Measurements from ENCODE around the gene DOLPP1. TPM values are rescaled to one million over a fixed set of nuclear protein-coding genes. Genes with fewer than 3 reads are reported as not detected.

DOLPP1 gene
- total RNA-seq, 2 donors from 2014 or later = 13.5 to 24.1 TPM

DNA sequence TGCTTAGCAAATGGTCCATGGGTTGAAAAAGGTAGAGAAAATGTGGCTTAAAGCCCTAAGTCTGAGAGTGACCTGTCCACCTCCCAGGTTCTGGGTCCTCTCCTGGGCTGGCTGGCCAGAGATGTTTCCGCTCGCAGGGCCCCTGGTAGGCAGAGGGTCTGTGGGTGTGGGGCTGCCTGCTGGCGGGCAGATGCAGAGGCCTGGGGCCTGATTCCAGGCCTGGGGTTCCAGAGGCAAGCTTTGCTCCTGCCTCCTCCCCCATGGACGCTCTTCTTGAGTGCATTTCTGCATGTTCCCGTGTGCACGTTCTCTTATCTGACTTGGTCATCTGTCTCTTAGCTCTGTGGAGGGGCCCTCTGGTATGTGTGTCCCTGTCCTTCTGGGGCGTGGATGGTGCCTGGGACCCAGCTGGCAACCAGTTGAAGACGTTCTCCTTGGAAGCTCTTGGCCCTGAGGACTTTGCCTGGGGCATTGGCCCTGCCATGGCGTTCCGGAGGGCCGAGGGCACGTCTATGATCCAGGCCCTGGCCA lies 40.7 kb upstream of the DOLPP1 start:
- peaks cover 11% of the 10 kb centered on the region for H3K4me1 ChIP-seq (replicated peaks)
- H3K9me3 ChIP-seq = no peaks in the 10 kb centered on the region
- H3K36me3 ChIP-seq = peaks cover 9 to 10% of the 10 kb centered on the region in 2 donors
- TF ChIP-seq POLR2A (IDR thresholded peaks at IDR 0.05) (no peak), POLR2AphosphoS5 (IDR thresholded peaks at IDR 0.05) (no peak)
- TF ChIP-seq, protein P1, sequence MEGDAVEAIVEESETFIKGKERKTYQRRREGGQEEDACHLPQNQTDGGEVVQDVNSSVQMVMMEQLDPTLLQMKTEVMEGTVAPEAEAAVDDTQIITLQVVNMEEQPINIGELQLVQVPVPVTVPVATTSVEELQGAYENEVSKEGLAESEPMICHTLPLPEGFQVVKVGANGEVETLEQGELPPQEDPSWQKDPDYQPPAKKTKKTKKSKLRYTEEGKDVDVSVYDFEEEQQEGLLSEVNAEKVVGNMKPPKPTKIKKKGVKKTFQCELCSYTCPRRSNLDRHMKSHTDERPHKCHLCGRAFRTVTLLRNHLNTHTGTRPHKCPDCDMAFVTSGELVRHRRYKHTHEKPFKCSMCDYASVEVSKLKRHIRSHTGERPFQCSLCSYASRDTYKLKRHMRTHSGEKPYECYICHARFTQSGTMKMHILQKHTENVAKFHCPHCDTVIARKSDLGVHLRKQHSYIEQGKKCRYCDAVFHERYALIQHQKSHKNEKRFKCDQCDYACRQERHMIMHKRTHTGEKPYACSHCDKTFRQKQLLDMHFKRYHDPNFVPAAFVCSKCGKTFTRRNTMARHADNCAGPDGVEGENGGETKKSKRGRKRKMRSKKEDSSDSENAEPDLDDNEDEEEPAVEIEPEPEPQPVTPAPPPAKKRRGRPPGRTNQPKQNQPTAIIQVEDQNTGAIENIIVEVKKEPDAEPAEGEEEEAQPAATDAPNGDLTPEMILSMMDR (IDR thresholded peaks at IDR 0.05) = no peak
- no peak for DNase-seq (ENCODE audit: low spot score)
- H3K4me3 ChIP-seq = no peak overlapping the region
- H3K27ac ChIP-seq = no peak overlapping the region
- no peaks in the 10 kb centered on the region for H3K27me3 ChIP-seq (replicated peaks; ENCODE audit: insufficient read depth)
- 78% methylated on average over 12 of the region's 12 CpGs for WGBS
- intact Hi-C loops (cut with DNase I) = no loop called here

DNA sequence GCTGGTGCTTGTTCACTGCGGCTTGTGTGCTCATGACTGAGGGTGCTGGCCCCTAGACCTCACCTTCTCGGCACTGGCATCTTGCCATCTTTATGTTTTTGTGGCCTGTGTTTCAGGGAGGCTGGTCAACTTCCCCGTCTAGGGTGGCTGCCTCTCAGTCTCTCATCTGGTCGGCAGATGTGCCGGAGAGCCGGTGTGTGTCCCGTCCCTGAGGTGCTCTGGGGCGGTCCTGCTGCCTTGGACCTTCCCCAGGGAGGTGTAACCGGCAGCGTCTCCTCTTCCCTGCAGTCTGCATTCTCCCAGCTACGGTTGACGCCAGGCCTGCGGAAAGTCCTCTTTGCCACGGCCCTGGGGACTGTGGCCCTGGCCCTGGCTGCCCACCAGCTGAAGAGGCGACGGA lies 38.9 kb upstream of the DOLPP1 start:
- Histone ChIP-seq H3K27ac (no peak overlapping the region), H3K36me3 (peaks cover 9 to 10% of the 10 kb centered on the region in 2 donors), H3K27me3 (replicated peaks; ENCODE audit: insufficient read depth) (no peaks in the 10 kb centered on the region), H3K4me3 (no peak overlapping the region), H3K4me1 (replicated peaks) (peaks cover 11% of the 10 kb centered on the region), H3K9me3 (no peaks in the 10 kb centered on the region)
- no peak for DNase-seq (ENCODE audit: low spot score)
- no peak for TF ChIP-seq POLR2AphosphoS5 (IDR thresholded peaks at IDR 0.05)
- TF ChIP-seq POLR2A (IDR thresholded peaks at IDR 0.05) = no peak
- TF ChIP-seq, protein P1 (IDR thresholded peaks at IDR 0.05) = no peak
- 92% methylated on average over 16 of the region's 16 CpGs for WGBS
- intact Hi-C loops (cut with DNase I) = no loop called here

DNA sequence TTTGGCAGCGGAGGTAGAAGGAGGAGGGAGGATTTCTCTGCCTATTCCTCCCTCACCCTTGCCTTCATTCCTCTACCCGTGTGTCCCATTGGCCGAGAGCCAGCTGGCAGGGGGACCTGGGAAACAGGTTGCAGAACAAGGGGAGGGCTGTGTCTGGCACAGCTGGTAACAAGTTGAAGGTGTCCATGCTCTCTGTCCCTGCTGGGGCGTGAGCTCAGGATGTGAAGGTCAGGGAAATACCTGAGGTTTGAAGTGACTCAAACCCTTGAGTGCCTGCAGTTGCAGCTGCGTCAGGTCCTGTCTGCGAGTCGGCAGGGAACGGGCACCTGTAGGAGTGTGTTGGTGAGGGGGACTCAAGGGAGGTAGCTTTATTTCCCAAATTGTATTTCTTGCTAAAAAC lies 28.3 kb upstream of the DOLPP1 start:
- Histone ChIP-seq H3K36me3 (peaks cover 5 to 20% of the 10 kb centered on the region in 2 donors), H3K9me3 (no peaks in the 10 kb centered on the region), H3K27ac (peak overlapping the region in 1 of 2 donors; percentile 62), H3K4me3 (no peak overlapping the region), H3K27me3 (replicated peaks; ENCODE audit: insufficient read depth) (no peaks in the 10 kb centered on the region), H3K4me1 (replicated peaks) (no peaks in the 10 kb centered on the region)
- DNase-seq (ENCODE audit: low spot score) = peak; percentile 93
- intact Hi-C loops (cut with DNase I) = no loop called here
- WGBS = 39% methylated on average over 8 of the region's 8 CpGs
- TF ChIP-seq, protein P1 (IDR thresholded peaks at IDR 0.05) = no peak
- TF ChIP-seq POLR2AphosphoS5 (IDR thresholded peaks at IDR 0.05) = peak; percentile 90

DNA sequence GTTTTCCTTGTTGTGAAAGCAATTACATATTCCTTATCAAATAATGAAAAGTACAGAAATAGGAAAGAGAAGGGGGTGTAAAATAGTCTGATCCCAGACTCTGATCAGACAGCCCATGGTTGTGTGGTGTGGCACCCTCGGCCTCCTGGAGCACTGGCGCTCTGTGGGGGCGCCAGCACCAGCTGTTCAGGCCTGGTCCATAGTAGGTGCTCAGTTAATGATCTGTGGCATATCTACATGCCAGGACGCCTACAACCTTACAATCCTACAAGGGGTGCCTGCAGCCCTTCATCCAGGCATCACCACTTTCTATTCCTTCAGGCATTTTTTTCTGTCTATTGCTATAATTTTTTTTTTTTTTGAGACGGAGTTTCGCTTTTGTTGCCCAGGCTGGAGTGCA lies 27.9 kb upstream of the DOLPP1 start:
- WGBS = 87% methylated on average over 6 of the region's 6 CpGs
- no peaks in the 10 kb centered on the region for H3K27me3 ChIP-seq (replicated peaks; ENCODE audit: insufficient read depth)
- no peaks in the 10 kb centered on the region for H3K9me3 ChIP-seq
- no peak for DNase-seq (ENCODE audit: low spot score)
- H3K4me3 ChIP-seq = no peak overlapping the region
- H3K36me3 ChIP-seq = peaks cover 5 to 17% of the 10 kb centered on the region in 2 donors
- intact Hi-C loops (cut with DNase I) = no loop called here
- TF ChIP-seq POLR2A (IDR thresholded peaks at IDR 0.05) = no peak
- no peak for TF ChIP-seq POLR2AphosphoS5 (IDR thresholded peaks at IDR 0.05)
- TF ChIP-seq, protein P1 (IDR thresholded peaks at IDR 0.05) = no peak
- H3K4me1 ChIP-seq (replicated peaks) = no peaks in the 10 kb centered on the region
- no peak overlapping the region for H3K27ac ChIP-seq

DNA sequence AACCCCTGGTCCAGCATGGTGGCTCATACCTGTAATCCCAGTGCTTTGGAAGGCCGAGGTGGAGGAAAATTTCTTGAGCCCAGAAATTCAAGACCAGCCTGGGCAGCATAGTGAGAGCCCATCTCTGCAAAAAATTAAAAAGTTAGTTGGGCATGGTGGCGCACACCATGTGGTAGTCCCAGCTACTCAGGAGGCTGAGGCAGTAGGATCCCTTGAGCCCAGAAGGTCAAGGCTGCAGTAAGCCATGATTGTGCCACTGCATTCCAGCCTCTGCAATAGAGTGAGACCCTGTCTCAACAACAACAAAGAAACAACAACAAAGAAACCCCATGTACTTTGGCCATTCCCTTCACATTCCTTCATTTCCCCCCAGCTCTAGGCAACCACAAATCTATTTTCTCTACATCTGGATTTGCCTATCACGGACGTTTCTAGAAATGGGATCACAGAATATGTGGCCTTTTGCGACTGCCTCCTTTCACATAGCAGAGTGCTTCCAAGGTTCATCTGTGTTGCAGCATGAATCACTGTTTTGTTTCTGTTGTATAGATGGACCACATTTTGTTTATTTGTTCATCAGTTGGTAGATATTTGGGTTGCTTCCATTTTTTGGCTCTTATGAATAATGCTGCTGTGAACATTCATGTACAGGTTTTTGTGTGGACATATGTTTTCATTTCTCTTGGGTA lies 26.6 kb upstream of the DOLPP1 start:
- intact Hi-C loops (cut with DNase I) = no loop called here
- DNase-seq (ENCODE audit: low spot score) = no peak
- no peaks in the 10 kb centered on the region for H3K27me3 ChIP-seq (replicated peaks; ENCODE audit: insufficient read depth)
- no peaks in the 10 kb centered on the region for H3K9me3 ChIP-seq
- no peak overlapping the region for H3K27ac ChIP-seq
- no peaks in the 10 kb centered on the region for H3K4me1 ChIP-seq (replicated peaks)
- 93% methylated on average over 5 of the region's 5 CpGs for WGBS
- TF ChIP-seq POLR2AphosphoS5 (IDR thresholded peaks at IDR 0.05) (no peak), POLR2A (IDR thresholded peaks at IDR 0.05) (no peak)
- TF ChIP-seq, protein P1 (IDR thresholded peaks at IDR 0.05) = no peak
- no peak overlapping the region for H3K4me3 ChIP-seq
- H3K36me3 ChIP-seq = peaks cover 2 to 4% of the 10 kb centered on the region in 2 donors
